Measurements from ENCODE around the gene PARVA.

The PARVA gene

GRCh38 chr11:12375720-12376119 is 1.7 kb upstream of the PARVA start:
- DNase-seq (ENCODE audit: extremely low spot score, insufficient read length, low read depth) (no peak), FAIRE-seq (no peak)

DNA sequence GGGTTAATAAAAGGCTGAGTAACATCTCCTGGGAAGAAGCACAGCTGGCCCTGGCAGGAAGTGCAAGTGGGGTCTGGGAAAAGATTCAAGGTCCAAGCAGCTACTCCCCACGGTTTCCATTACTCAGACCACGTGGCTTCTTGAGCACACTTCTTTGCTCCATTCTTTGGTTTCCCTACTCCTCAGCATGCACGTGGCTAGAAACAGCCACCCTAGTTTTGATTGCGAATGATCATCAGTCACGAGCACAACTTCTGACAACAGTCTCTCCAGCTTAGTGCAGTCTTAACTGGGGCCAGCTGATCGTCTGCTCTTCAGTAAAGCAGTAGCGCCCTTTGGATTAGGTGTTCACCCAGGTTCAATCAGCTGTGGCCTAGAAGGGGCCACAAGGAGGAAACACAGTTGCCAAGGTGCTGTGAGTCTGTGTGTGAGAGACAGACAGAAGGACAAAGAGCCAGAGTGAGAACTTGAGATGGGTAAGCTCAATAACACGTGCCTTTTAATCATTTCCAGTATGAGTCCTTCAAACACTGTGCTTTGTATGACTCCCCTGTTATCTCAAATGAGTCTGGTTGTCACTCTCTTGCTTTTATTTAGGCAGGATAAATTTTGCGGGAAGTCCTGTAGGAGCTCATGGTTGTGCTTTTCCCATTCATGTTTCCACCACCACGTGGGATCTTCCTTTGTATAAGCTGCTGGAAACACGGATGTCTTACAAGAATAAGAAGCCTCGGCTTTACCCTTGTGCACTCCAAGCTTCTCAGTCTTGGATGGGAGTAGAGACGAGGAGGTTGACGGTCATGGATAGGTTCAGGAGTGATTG is 901 bp upstream of the PARVA start:
- DNase-seq (ENCODE audit: extremely low spot score, insufficient read length, low read depth), result no peak
- no peak for FAIRE-seq

- no peak for FAIRE-seq
- no peak for DNase-seq (ENCODE audit: extremely low spot score, insufficient read length, low read depth)
Observed at GRCh38 chr11:12377824-12378593, 638 bp downstream of the PARVA start.

DNA sequence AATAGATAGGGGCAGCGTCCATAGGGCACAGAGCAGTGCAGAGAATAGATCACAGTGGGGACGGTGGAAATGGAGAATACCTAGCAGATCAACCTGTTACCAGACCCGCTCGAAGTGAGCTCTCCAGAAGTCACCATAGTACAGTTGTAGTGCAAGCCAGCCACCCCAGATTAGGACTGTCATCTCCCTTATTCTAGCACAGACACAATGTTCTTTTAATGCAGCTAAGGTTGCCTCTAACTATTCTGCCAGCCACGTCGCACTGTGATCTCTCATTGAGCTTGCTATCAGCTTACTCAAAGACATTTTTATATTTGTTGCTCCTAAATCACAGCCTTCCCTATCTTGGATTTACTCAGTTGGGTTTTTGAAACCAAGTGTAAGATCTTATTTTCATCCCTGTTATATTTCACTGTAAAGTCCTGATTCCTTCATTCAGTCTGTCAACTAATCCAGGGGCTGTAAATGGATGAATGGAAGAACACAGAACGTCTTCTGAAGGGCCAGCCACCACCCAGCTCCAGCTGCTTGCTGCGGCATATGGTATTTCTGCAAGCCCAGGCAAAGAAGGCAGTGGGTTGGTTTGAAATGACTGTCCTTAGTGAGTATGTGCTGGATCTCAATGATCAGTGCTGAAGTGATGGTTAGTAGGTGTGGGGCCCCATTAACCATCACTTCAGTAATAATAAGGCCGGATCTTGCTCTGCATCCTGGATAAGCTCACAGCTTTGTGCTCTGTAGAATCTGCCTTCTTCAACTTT is 3.4 kb downstream of the PARVA start:
- no peak for FAIRE-seq
- DNase-seq (ENCODE audit: extremely low spot score, insufficient read length, low read depth), result no peak

DNA sequence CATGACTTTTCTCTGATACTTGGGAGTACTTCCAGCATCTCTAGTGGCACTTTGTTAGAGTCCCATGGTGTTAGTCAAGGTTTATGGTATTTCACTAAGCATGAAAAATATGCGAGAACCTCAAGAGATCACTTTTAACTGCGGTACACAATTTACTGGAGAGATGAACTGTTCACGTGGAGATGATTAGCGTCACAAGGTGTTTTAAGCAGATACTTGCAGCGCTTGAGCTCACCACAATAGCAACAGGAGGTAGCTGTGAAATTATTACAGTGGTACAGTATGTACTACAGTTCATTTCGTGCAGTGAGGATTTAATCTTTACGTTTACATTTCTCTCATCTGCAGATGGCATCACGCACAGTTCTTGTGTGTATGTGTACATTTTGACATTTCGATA is 4.5 kb downstream of the PARVA start:
- DNase-seq (ENCODE audit: extremely low spot score, insufficient read length, low read depth) (no peak), FAIRE-seq (no peak)

DNA sequence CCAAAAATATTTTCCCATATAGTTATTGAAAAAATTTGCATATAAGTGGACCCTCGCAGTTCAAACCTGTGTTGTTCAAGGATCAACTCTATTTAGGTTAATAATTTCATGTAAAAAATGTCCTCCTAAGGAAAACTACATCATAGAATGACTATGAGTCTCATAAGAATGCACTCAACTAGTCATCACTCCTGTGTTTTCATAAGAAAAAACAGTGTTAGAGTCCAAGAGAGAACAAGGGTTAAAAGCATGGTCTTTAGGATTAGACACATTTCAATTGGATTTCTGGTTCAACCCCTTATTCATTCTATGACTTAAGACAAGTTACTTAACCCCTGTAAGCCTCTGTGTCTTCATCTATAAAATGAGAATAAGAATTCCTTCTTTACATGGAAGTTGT is 5.1 kb downstream of the PARVA start:
- no peak for DNase-seq (ENCODE audit: extremely low spot score, insufficient read length, low read depth)
- FAIRE-seq, result no peak

DNA sequence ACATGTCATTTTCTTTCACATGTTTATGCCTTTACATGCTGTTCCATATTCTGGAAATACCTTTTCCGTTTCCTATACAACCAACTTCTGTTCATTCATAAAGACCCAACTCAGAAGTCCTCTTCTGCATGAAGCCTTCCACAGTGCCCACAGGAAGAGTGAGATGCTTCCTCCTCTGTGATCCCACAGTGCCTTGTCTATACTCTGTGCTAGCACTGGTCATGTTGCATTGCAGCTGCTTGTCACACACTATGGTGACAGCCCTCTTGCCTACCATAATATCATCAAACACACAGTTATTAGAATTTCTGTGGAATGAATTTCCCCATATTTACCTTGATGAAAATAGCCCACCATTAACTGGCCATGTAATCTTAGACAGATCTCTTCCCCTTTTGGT is 8.9 kb downstream of the PARVA start:
- FAIRE-seq, result no peak
- DNase-seq (ENCODE audit: extremely low spot score, insufficient read length, low read depth), result no peak

DNA sequence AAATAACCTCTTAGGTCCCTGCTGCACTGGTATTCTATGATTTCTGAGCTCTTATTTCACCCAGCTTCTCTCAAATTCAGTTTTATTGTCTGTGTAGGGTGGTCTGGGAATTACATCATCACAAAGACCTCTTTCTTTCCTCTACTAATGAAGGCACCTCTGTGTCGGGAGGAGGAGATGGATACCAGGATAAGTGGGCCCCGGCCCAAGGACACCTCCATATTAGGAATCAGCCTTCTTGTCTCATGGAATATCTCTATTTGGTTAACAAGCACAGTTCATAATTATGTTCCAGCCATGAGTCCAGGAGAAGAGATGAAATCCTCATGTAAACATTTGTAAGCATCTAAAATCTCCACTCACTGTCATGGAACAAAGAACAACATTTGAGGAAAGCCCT is 9.4 kb downstream of the PARVA start:
- no peak for FAIRE-seq
- no peak for DNase-seq (ENCODE audit: extremely low spot score, insufficient read length, low read depth)

- no peak for FAIRE-seq
- DNase-seq (ENCODE audit: extremely low spot score, insufficient read length, low read depth), result no peak
Observed at GRCh38 chr11:12388173-12388572, 10.8 kb downstream of the PARVA start.

- FAIRE-seq (no peak), DNase-seq (ENCODE audit: extremely low spot score, insufficient read length, low read depth) (no peak)
Observed at GRCh38 chr11:12388939-12389670, 11.7 kb downstream of the PARVA start.

DNA sequence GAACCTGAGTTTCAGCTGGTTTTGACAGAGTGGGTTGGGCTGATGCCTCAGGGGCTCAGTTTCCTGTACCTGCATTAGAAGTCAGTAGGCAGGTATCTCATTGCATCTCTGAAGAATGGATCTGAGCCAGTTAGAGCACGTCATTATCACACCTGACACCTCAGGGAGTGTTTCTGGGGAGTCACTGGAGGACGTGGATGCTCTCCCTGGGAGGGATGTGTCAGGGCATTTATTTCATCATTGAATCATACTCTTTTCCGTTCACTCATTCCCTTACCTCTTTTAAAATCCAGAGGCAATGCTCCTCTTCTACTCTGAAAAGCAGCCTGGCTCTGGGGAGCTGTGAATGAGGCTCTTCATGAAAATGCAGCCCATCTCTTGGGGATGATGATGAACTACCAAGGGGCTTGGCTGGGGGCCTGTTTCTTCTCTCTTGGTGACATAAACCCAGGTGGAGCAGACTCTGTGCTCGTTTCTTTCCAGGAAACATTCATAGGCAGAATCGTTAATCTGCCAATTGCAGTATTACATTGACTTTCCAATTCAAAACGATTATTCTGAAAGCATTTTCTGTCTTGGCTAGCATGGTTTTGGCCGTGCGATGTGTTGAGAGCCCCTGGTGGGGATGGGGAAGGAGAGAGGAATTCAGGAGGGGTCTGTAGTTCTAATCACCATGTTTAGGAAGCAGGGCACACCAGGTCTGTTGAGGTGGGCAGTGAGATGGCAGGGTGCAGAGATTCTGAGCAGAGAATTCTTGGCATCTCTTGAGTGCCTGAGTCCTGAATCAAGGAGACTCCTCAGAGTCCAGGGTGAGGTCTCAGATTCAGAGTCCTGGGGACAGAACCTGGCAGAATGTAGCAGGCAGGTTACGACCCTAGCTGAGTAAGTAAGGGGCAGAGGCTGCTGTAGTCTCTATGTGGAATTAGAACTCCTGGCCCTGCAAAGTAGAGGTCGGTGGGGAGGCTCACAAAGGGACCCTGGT is 12.6 kb downstream of the PARVA start:
- FAIRE-seq (no peak), DNase-seq (ENCODE audit: extremely low spot score, insufficient read length, low read depth) (no peak)

DNA sequence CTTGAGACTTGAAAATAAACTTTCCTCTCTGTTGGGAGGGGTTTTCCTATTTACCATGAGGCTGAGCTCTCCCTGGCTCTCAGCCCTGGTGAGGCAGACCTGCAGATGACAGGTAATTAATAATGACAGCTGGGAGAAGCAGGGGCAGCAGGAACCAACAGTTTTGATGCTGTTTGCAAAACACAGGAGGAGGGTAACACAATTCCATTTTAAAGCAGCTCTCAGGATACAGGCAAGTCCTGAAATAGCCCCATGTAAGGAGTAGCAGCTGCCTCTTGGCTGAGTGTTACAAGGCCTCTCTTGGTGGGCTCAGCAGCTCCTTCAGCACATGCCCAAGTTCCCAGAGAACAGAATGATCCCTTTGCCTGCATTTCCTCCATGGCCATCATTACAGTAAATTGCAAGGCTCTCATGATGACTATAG is 13.3 kb downstream of the PARVA start:
- DNase-seq (ENCODE audit: extremely low spot score, insufficient read length, low read depth), result no peak
- FAIRE-seq, result no peak

GRCh38 chr11:12392672-12393071 is 15.3 kb downstream of the PARVA start:
- no peak for FAIRE-seq

DNA sequence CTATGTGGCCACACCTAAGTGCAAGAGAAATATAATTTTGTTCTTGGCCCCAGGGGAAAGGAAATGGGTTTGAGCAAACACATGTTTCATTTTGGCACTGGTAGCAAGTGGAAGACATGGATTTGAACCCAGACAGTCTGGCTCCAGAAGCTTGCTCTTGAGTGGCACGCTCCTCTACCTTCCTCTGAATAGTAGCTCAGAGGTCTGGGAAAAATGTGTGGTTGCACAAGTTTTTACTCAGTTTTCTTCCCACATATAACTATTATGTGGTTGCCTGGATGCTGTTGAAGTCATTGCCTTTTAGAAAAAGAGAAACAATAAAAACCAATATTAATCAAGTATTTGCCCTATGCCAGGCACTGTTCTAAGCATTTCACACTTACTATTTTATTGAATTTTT is 16.3 kb downstream of the PARVA start:
- FAIRE-seq (no peak), DNase-seq (ENCODE audit: extremely low spot score, insufficient read length, low read depth) (no peak)

More at GRCh38 chr11:12392672-12393071, 15.3 kb downstream of the PARVA start:
- DNase-seq (ENCODE audit: extremely low spot score, insufficient read length, low read depth), result no peak

GRCh38 chr11:12394601-12395000 is 17.2 kb downstream of the PARVA start:
- FAIRE-seq (no peak), DNase-seq (ENCODE audit: extremely low spot score, insufficient read length, low read depth) (no peak)

DNA sequence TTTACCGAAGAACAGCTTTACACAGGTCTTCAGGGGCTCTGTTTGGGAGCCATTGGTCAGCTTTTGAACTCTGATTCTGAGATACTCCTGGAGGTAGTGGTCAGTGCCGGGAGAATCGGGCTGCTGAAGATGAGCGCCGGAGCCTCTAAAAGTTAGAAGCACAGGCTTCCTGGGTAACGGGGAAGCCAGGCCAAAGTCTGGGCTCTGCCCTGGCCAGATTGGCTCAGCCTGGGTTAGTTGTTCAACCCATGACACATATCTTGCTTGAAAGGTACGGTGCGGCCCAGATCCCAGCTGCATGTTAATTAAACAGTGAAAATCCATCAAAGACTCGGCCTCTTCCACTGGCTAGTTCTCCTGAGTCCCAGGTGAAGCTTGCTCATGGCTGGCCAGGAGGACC is 18.0 kb downstream of the PARVA start:
- no peak for DNase-seq (ENCODE audit: extremely low spot score, insufficient read length, low read depth)
- no peak for FAIRE-seq

- no peak for FAIRE-seq
- no peak for DNase-seq (ENCODE audit: extremely low spot score, insufficient read length, low read depth)
Observed at GRCh38 chr11:12397931-12398334, 20.6 kb downstream of the PARVA start.

DNA sequence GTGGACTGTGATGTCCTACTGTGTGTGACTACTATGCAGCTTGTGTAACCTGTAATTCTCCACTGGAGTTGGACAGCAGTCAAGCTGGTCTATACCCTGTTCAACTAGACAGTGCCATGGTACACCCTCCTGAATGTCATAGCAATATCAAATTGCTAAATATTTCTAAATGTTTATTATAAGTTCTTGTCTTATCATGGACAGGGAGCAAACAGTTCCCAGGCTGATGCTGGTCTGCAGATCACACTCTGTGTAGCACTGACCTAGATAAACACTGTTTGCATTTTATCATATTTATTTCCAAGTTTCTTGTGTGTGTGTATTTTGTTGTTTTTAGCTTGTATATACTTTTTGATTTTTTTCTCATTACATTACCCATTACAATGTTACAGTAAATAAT is 22.0 kb downstream of the PARVA start:
- DNase-seq (ENCODE audit: extremely low spot score, insufficient read length, low read depth), result no peak
- FAIRE-seq, result no peak

DNA sequence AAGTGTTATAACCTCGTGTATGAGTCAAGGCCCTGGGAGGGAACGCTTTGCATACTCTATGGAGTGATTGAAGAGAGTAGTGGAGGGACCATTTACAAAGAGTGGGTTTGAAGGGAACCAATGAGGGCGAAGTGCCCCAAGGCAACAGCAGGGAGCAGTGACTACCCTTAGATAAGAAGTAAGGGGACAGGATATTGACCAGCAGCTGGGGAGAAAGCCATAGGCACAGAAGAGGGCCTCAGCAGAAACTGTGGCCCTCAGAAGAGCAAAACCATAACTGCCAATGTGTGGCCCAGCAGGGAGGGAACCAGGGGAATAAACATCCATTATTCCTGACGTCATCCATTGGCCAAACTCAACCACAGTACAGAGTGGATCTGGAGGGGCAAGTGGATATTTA is 24.7 kb downstream of the PARVA start:
- FAIRE-seq (no peak), DNase-seq (ENCODE audit: extremely low spot score, insufficient read length, low read depth) (no peak)

Measured in GM18507 (cell line).